Spleen (tissue), 7 donors: ENCODE measurements around the gene TEK.

Experiments
- POLR2A ChIP-seq, 3 donors: fragments of 450-650 bp; IDR thresholded peaks; one replicate each; pipeline ENCODE4 v1.5.1; 2017; ENCODE audit warnings: antibody characterized with exemption in 3 of 3, mild to moderate bottlenecking in 1 of 3
- POLR2AphosphoS5 ChIP-seq, 3 donors: sonication (generic); formaldehyde crosslinking; IDR thresholded peaks; one replicate each; pipeline ENCODE4 v1.5.1; 2017; ENCODE audit warnings: antibody characterized with exemption in 3 of 3
- TF ChIP-seq, protein P1 (sequence below), 11 experiments: fragments of 200-600 bp in 7 of 11; fragments of 450-650 bp in 4 of 11; sonication (generic) in 4 of 11; IDR thresholded peaks in 8 of 11; conservative IDR thresholded peaks in 3 of 11; 1 replicate in 7 of 11; 2 replicates in 4 of 11; pipeline versions ENCODE4 v1.4.0 to v1.8.0; 2016 to 2021; ENCODE audit warnings: antibody characterized with exemption in 11 of 11, inconsistent platforms in 4 of 11, mild to moderate bottlenecking in 1 of 11
- donor health status: DM: no; HTN: no; CAD: no; lungs with moderate emphysema.
- donor health status: DM: no; HTN: no; CAD: no.
- donor health status: DM: no; HTN: no; CAD: no.

- no peak for TF ChIP-seq POLR2AphosphoS5 (IDR thresholded peaks at IDR 0.05)
- TF ChIP-seq, protein P1, sequence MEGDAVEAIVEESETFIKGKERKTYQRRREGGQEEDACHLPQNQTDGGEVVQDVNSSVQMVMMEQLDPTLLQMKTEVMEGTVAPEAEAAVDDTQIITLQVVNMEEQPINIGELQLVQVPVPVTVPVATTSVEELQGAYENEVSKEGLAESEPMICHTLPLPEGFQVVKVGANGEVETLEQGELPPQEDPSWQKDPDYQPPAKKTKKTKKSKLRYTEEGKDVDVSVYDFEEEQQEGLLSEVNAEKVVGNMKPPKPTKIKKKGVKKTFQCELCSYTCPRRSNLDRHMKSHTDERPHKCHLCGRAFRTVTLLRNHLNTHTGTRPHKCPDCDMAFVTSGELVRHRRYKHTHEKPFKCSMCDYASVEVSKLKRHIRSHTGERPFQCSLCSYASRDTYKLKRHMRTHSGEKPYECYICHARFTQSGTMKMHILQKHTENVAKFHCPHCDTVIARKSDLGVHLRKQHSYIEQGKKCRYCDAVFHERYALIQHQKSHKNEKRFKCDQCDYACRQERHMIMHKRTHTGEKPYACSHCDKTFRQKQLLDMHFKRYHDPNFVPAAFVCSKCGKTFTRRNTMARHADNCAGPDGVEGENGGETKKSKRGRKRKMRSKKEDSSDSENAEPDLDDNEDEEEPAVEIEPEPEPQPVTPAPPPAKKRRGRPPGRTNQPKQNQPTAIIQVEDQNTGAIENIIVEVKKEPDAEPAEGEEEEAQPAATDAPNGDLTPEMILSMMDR (IDR thresholded peaks at IDR 0.05 in 8 of 11, conservative IDR thresholded peaks at IDR 0.05 in 3 of 11) = no peak
- no peak for TF ChIP-seq POLR2A (IDR thresholded peaks at IDR 0.05)
Observed at GRCh38 chr9:27142299-27142930, 33.4 kb downstream of the TEK start.
